Testis (tissue), 3 donors: ENCODE measurements around the gene HLA-DMB. TPM values are rescaled to one million over a fixed set of nuclear protein-coding genes. Genes with fewer than 3 reads are reported as not detected.

Source experiments
- DNase-seq: peaks from one replicate; pipeline ENCODE4 v3.0.0-alpha.2; 2019
- H3K27ac ChIP-seq, 2 donors: fragments of 200-600 bp; sonication (generic); one replicate each; pipeline ENCODE4 v1.5.1; 2019
- H3K27me3 ChIP-seq: fragments of 200-600 bp; sonication (generic); one replicate; pipeline ENCODE4 v1.5.1; 2019
- H3K36me3 ChIP-seq: fragments of 200-600 bp; sonication (generic); one replicate; pipeline ENCODE4 v1.5.1; 2017; ENCODE audit warnings: low read depth; ENCODE audit errors: missing control alignments
- H3K4me1 ChIP-seq: fragments of 200-600 bp; sonication (generic); one replicate; pipeline ENCODE4 v1.5.1; 2019
- H3K4me3 ChIP-seq, 2 donors: fragments of 200-600 bp; sonication (generic); one replicate each; pipeline ENCODE4 v1.5.1; 2017 to 2019
- H3K9me3 ChIP-seq: fragments of 200-600 bp; sonication (generic); one replicate; pipeline ENCODE4 v1.5.1; 2017
- CTCF ChIP-seq, 3 experiments: fragments of 450-650 bp in 2 of 3; fragments of 200-600 bp in 1 of 3; sonication (generic) in 1 of 3; IDR thresholded peaks; one replicate each; pipeline ENCODE4 v1.5.1; 2016 to 2019; ENCODE audit warnings: antibody characterized with exemption in 3 of 3, mild to moderate bottlenecking in 2 of 3, moderate library complexity in 1 of 3
- POLR2A ChIP-seq: fragments of 450-650 bp; IDR thresholded peaks from one replicate; pipeline ENCODE4 v1.6.1; 2017; ENCODE audit warnings: antibody characterized with exemption, mild to moderate bottlenecking, moderate library complexity
- WGBS, 2 donors: methylation state at CpG; one replicate each; pipeline ENCODE4 v1.1.5; 2018; 5-methylcytosine and 5-hydroxymethylcytosine counted together
- intact Hi-C: fragments of 100-400 bp; cut with DNase I; formaldehyde crosslinking; loops from one replicate; pipeline ENCODE4 v1.15.1; 2023; ENCODE audit warnings: low total_unique reads
- polyA plus RNA-seq: library from polyadenylated mRNA; stranded (reverse); fragments of 350-450 nt; fragmentation: Illumina TruSeq; extraction: RNeasy Lipid Tissue Mini Kit (QIAGEN cat#74804); gene quantifications from one replicate; pipeline ENCODE4 v1.2.3, GENCODE V29; 2014; ENCODE audit warnings: low read depth, low replicate concordance; ENCODE audit not compliant: insufficient read depth
- total RNA-seq, 2 donors: library from RNA; depleted of rRNA; stranded (reverse); fragments of >200 nt; gene quantifications; one replicate each; pipeline ENCODE4 v1.2.3, GENCODE V29; 2016

Gene HLA-DMB
- total and polyA plus RNA-seq, 3 donors from 2014 or later, result 4.9 to 46.1 (median 6.0) TPM

- TF ChIP-seq CTCF (IDR thresholded peaks at IDR 0.05), result no peak
- TF ChIP-seq POLR2A, result no peak
- Histone ChIP-seq H3K4me1 (peaks cover 20% of the 10 kb centered on the region), H3K9me3 (no peaks in the 10 kb centered on the region), H3K4me3 (no peak overlapping the region), H3K36me3 (peaks cover 3% of the 10 kb centered on the region), H3K27ac (peak overlapping the region in 1 of 2 donors; percentile 26), H3K27me3 (no peaks in the 10 kb centered on the region)
- intact Hi-C loops, result no loop called here
- 48 to 53% methylated on average over 2 of the region's 2 CpGs for WGBS, 2 donors
- no peak for DNase-seq
Measured at GRCh38 chr6:32975886-32976285, 35.1 kb upstream of the HLA-DMB start.

GRCh38 chr6:32974541-32975308, 33.9 kb upstream of the HLA-DMB start:
- DNase-seq, result no peak
- Histone ChIP-seq H3K27me3 (no peaks in the 10 kb centered on the region), H3K4me3 (peak overlapping the region; percentile 82 to 88), H3K27ac (peak overlapping the region in 1 of 2 donors; percentile 83), H3K4me1 (peaks cover 20% of the 10 kb centered on the region), H3K36me3 (peaks cover 3% of the 10 kb centered on the region), H3K9me3 (no peaks in the 10 kb centered on the region)
- intact Hi-C loops, result no loop called here
- 5 to 10% methylated on average over 10 to 14 of the region's 14 CpGs for WGBS, 2 donors
- TF ChIP-seq POLR2A, result no peak

GRCh38 chr6:32974016-32974333, 33.1 kb upstream of the HLA-DMB start:
- H3K4me3 ChIP-seq, result peak overlapping the region; percentile 82 to 88
- intact Hi-C loops, result no loop called here
- no peaks in the 10 kb centered on the region for H3K9me3 ChIP-seq
- H3K27ac ChIP-seq, result peak overlapping the region; percentile 83 to 99
- H3K27me3 ChIP-seq, result no peaks in the 10 kb centered on the region
- 0 to 2% methylated on average over 4 of the region's 4 CpGs for WGBS, 2 donors
- H3K36me3 ChIP-seq, result no peaks in the 10 kb centered on the region
- peaks cover 20% of the 10 kb centered on the region for H3K4me1 ChIP-seq
- TF ChIP-seq CTCF (IDR thresholded peaks at IDR 0.05) (no peak), POLR2A (no peak)
- DNase-seq, result no peak

- no peak for TF ChIP-seq POLR2A
- TF ChIP-seq CTCF (IDR thresholded peaks at IDR 0.05), result no peak
- H3K9me3 ChIP-seq, result no peaks in the 10 kb centered on the region
- no peaks in the 10 kb centered on the region for H3K27me3 ChIP-seq
- H3K4me3 ChIP-seq, result peak overlapping the region; percentile 82 to 88
- DNase-seq, result peak; percentile 69
- H3K36me3 ChIP-seq, result no peaks in the 10 kb centered on the region
- peaks cover 20% of the 10 kb centered on the region for H3K4me1 ChIP-seq
- 0% methylated on average over 23 of the region's 23 CpGs for WGBS, 2 donors
- peak overlapping the region; percentile 83 to 99 for H3K27ac ChIP-seq
- intact Hi-C loops, result no loop called here
Measured at GRCh38 chr6:32973144-32974015, 32.6 kb upstream of the HLA-DMB start.

GRCh38 chr6:32972353-32973143, 31.7 kb upstream of the HLA-DMB start:
- TF ChIP-seq POLR2A, result no peak
- no peak for TF ChIP-seq CTCF (IDR thresholded peaks at IDR 0.05)
- Histone ChIP-seq H3K27me3 (no peaks in the 10 kb centered on the region), H3K27ac (peak overlapping the region; percentile 83 to 99), H3K9me3 (no peaks in the 10 kb centered on the region), H3K36me3 (no peaks in the 10 kb centered on the region), H3K4me1 (peaks cover 20% of the 10 kb centered on the region), H3K4me3 (peak overlapping the region; percentile 82 to 88)
- no peak for DNase-seq
- intact Hi-C loops, result no loop called here
- WGBS, 2 donors, result 0% methylated on average over 36 to 69 of the region's 70 CpGs
